ENCODE data around the gene LRP1B. TPM values are rescaled to one million over a fixed set of nuclear protein-coding genes. Genes with fewer than 3 reads are reported as not detected.

Gene LRP1B
- total RNA-seq, 1 donor from 2014 or later: 8.8 TPM

DNA sequence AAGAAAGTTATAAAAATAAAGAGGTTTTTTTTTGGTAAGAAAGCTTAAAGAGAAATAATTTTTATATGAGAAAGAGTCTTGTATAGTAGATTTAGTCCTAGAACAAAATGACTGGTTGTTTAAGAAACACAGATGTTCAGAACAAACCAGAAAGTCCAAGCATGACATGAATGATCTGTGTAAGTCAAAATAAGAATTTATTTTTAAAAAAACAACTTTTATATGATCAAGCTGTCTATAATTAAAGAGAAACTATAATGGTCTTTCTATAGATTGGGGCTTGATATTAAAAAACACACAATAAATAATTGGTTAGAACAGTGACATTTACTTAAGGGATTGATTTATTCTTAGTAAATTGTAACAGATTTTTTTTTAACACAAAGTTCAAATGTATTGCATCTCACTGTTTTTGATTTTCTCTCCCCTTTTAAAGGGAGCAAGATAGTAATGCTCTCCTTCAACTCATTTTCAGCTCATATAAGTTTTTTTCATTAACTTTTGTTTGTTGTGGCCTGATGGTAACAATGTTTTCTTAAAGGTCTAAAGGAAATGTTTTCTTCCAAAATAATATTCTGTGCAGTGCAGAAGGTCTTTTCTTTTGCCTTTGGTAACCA is 1256.8 kb downstream of the LRP1B start:
- Histone ChIP-seq H3K36me3 (no peaks in the 10 kb centered on the region), H3K9me3 (peaks cover 3% of the 10 kb centered on the region), H3K4me1 (no peaks in the 10 kb centered on the region), H3K27ac (no peak overlapping the region), H3K4me3 (no peak overlapping the region), H3K27me3 (no peaks in the 10 kb centered on the region)
- no peak for DNase-seq (ENCODE audit: extremely low spot score in 2 of 2)
- TF ChIP-seq POLR2AphosphoS5 (IDR thresholded peaks at IDR 0.05; ENCODE audit: insufficient read depth in 1 of 2, low read depth in 1 of 2): no peak
- TF ChIP-seq, protein P1, sequence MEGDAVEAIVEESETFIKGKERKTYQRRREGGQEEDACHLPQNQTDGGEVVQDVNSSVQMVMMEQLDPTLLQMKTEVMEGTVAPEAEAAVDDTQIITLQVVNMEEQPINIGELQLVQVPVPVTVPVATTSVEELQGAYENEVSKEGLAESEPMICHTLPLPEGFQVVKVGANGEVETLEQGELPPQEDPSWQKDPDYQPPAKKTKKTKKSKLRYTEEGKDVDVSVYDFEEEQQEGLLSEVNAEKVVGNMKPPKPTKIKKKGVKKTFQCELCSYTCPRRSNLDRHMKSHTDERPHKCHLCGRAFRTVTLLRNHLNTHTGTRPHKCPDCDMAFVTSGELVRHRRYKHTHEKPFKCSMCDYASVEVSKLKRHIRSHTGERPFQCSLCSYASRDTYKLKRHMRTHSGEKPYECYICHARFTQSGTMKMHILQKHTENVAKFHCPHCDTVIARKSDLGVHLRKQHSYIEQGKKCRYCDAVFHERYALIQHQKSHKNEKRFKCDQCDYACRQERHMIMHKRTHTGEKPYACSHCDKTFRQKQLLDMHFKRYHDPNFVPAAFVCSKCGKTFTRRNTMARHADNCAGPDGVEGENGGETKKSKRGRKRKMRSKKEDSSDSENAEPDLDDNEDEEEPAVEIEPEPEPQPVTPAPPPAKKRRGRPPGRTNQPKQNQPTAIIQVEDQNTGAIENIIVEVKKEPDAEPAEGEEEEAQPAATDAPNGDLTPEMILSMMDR (IDR thresholded peaks at IDR 0.05): no peak
- TF ChIP-seq POLR2A (IDR thresholded peaks at IDR 0.05): no peak
- intact Hi-C loops (cut with DNase I): no loop called here

GRCh38 chr2:140869925-140870324 is 1260.9 kb downstream of the LRP1B start:
- Histone ChIP-seq H3K9me3 (no peaks in the 10 kb centered on the region), H3K36me3 (no peaks in the 10 kb centered on the region), H3K27me3 (no peaks in the 10 kb centered on the region), H3K4me1 (no peaks in the 10 kb centered on the region), H3K4me3 (no peak overlapping the region), H3K27ac (no peak overlapping the region)
- TF ChIP-seq POLR2A (IDR thresholded peaks at IDR 0.05) (no peak), POLR2AphosphoS5 (IDR thresholded peaks at IDR 0.05; ENCODE audit: insufficient read depth in 1 of 2, low read depth in 1 of 2) (no peak)
- TF ChIP-seq, protein P1 (IDR thresholded peaks at IDR 0.05): no peak
- intact Hi-C loops (cut with DNase I): no loop called here
- no peak for DNase-seq (ENCODE audit: extremely low spot score in 2 of 2)

DNA sequence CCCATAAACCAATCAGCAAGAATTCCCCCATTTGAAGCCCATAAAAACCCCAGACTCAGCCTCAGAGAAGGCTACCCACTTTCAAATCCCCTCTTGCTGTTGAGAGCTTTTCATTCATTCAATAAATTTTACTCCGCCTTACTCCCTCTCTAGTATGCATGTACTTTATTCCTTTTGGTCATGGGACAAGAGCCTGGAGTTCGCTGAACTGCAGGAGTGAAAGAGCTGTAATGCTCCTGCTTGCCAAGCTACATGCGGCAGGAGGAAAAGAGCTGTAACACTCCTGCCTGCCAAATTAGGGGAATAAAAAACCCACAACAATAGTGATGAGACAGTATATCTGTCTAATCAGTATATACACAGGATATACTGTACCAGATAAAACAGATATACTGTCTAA is 1261.7 kb downstream of the LRP1B start:
- H3K9me3 ChIP-seq: no peaks in the 10 kb centered on the region
- intact Hi-C loops (cut with DNase I): no loop called here
- TF ChIP-seq POLR2A (IDR thresholded peaks at IDR 0.05) (no peak), POLR2AphosphoS5 (IDR thresholded peaks at IDR 0.05; ENCODE audit: insufficient read depth in 1 of 2, low read depth in 1 of 2) (no peak)
- TF ChIP-seq, protein P1 (IDR thresholded peaks at IDR 0.05): no peak
- no peaks in the 10 kb centered on the region for H3K36me3 ChIP-seq
- H3K27ac ChIP-seq: no peak overlapping the region
- DNase-seq (ENCODE audit: extremely low spot score in 2 of 2): no peak
- H3K4me3 ChIP-seq: no peak overlapping the region
- H3K27me3 ChIP-seq: no peaks in the 10 kb centered on the region
- H3K4me1 ChIP-seq: no peaks in the 10 kb centered on the region

DNA sequence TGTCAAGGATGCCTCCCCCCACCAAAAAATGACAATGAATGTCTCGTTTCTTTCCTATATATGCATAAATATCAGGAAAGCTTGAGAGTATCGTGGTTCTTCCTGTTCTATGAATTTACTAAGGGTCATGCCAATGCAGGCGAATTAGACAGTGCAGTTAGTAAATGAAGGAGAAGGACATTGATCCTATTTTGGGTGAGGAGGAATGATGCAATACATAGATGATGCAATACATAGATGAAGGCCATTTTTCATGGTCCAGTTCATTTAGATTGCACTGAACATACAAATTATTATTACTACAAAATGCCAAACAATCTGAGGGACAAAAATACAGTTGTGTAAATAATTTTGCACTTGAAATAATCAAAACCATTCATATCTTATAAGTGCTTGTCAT is 1265.0 kb downstream of the LRP1B start:
- intact Hi-C loops (cut with DNase I): no loop called here
- H3K4me3 ChIP-seq: no peak overlapping the region
- H3K27me3 ChIP-seq: no peaks in the 10 kb centered on the region
- H3K4me1 ChIP-seq: no peaks in the 10 kb centered on the region
- H3K36me3 ChIP-seq: no peaks in the 10 kb centered on the region
- no peak for DNase-seq (ENCODE audit: extremely low spot score in 2 of 2)
- no peak overlapping the region for H3K27ac ChIP-seq
- TF ChIP-seq, protein P1 (IDR thresholded peaks at IDR 0.05): no peak
- TF ChIP-seq POLR2A (IDR thresholded peaks at IDR 0.05) (no peak), POLR2AphosphoS5 (IDR thresholded peaks at IDR 0.05; ENCODE audit: insufficient read depth in 1 of 2, low read depth in 1 of 2) (no peak)
- no peaks in the 10 kb centered on the region for H3K9me3 ChIP-seq

DNA sequence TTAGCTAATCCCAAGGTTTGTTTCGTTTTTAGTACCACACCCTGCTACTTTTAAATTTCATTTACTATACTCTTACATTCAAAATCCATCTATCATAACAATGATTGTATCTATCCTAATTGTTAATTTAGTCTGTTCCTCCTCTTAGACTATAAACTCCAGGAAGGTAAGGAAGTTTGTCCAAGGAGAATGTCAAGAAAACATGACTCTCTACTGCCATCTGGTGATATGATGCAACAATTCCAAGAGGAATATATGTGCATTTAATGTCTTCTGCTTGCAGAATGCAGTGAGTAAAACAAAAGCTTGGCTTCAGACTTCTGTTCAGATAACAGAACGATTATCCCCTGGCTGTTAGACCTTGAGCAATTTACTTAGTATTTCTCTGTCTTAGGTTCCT is 1267.1 kb downstream of the LRP1B start:
- TF ChIP-seq POLR2AphosphoS5 (IDR thresholded peaks at IDR 0.05; ENCODE audit: insufficient read depth in 1 of 2, low read depth in 1 of 2) (no peak), POLR2A (IDR thresholded peaks at IDR 0.05) (no peak)
- TF ChIP-seq, protein P1 (IDR thresholded peaks at IDR 0.05): no peak
- no peaks in the 10 kb centered on the region for H3K36me3 ChIP-seq
- intact Hi-C loops (cut with DNase I): no loop called here
- DNase-seq (ENCODE audit: extremely low spot score in 2 of 2): no peak
- H3K27me3 ChIP-seq: no peaks in the 10 kb centered on the region
- no peak overlapping the region for H3K27ac ChIP-seq
- no peak overlapping the region for H3K4me3 ChIP-seq
- no peaks in the 10 kb centered on the region for H3K4me1 ChIP-seq
- no peaks in the 10 kb centered on the region for H3K9me3 ChIP-seq

Measured in vagina (tissue), 2 donors.